ENCODE results near the gene HFE. TPM values are rescaled to one million over a fixed set of nuclear protein-coding genes. Genes with fewer than 3 reads are reported as not detected.

HFE gene
- total and polyA plus RNA-seq, 2 of the 13 experiments (the other 11 are each of a cell fraction or from before 2014, with no cell fraction given): 3.7 to 6.3 TPM

DNA sequence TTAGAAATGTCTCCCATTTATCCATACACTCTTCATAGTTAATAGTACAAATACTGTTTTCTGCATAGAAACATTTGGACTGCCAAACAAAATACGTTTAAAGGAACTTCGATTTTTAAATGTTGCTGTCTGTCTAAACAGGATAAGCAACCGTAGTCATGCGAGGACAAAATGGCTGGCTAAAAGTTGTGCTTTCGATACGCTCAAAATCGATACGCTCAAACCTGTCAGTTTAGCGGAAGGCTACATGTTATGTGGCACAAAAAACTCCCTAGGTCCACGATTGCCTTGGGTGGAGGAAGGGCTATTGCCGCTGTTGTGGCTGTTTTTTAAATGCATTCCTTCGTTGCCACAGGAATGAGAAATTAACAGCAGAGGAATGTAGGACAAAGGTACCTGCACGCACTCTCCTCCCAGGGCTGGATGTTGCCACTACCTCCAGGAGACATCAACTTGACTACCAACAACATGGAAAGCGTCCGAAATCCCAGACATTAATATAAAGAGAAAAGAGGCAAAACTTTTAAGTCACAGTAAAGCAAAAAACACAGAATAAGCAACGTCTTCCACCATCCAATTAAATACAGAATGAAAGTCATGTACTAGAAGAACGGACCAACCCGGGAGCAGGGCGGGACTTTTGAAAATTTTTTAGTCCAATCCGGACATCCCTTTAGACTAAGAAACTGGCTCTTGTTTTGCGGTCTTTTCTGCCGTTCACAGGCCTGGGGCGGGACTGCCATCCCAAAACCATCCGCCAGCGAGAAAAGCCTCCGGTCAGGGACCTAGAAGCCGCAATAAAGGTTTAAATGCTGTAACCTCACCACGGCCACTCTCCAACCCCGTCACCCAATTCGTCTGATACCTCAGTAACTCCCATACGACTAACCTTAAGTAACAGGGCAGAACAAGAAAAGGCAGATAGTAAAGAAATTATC is 32.2 kb upstream of the HFE start (continued):
- TF ChIP-seq, protein P1, sequence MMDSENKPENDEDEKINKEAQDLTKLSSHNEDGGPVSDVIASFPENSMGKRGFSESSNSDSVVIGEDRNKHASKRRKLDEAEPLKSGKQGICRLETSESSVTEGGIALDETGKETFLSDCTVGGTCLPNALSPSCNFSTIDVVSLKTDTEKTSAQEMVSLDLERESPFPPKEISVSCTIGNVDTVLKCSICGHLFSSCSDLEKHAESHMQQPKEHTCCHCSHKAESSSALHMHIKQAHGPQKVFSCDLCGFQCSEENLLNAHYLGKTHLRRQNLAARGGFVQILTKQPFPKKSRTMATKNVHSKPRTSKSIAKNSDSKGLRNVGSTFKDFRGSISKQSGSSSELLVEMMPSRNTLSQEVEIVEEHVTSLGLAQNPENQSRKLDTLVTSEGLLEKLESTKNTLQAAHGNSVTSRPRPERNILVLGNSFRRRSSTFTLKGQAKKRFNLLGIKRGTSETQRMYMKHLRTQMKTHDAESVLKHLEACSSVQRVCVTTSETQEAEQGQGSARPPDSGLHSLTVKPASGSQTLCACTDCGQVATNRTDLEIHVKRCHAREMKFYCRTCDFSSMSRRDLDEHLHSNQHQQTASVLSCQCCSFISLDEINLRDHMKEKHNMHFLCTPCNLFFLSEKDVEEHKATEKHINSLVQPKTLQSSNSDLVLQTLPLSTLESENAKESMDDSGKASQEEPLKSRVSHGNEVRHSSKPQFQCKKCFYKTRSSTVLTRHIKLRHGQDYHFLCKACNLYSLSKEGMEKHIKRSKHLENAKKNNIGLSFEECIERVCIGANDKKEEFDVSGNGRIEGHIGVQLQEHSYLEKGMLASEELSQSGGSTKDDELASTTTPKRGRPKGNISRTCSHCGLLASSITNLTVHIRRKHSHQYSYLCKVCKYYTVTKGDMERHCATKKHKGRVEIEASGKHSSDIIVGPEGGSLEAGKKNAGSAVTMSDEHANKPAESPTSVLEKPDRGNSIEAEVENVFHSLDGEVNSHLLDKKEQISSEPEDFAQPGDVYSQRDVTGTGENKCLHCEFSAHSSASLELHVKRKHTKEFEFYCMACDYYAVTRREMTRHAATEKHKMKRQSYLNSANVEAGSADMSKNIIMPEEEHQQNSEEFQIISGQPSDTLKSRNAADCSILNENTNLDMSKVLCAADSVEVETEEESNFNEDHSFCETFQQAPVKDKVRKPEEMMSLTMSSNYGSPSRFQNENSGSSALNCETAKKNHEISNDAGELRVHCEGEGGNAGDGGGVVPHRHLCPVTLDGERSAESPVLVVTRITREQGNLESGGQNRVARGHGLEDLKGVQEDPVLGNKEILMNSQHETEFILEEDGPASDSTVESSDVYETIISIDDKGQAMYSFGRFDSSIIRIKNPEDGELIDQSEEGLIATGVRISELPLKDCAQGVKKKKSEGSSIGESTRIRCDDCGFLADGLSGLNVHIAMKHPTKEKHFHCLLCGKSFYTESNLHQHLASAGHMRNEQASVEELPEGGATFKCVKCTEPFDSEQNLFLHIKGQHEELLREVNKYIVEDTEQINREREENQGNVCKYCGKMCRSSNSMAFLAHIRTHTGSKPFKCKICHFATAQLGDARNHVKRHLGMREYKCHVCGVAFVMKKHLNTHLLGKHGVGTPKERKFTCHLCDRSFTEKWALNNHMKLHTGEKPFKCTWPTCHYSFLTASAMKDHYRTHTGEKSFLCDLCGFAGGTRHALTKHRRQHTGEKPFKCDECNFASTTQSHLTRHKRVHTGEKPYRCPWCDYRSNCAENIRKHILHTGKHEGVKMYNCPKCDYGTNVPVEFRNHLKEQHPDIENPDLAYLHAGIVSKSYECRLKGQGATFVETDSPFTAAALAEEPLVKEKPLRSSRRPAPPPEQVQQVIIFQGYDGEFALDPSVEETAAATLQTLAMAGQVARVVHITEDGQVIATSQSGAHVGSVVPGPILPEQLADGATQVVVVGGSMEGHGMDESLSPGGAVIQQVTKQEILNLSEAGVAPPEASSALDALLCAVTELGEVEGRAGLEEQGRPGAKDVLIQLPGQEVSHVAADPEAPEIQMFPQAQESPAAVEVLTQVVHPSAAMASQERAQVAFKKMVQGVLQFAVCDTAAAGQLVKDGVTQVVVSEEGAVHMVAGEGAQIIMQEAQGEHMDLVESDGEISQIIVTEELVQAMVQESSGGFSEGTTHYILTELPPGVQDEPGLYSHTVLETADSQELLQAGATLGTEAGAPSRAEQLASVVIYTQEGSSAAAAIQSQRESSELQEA (CRISPR knock-in tag; IDR thresholded peaks at IDR 0.05; ENCODE audit: not compliant biosample characterization): no peak
- peak; percentile 94 for TF ChIP-seq GATAD2A (CRISPR knock-in tag; IDR thresholded peaks at IDR 0.05)
- no peak for TF ChIP-seq NFKB2 (CRISPR knock-in tag; IDR thresholded peaks at IDR 0.05; ENCODE audit: borderline replicate concordance)
- no peak for TF ChIP-seq ZNF296 (CRISPR knock-in tag; conservative IDR thresholded peaks at IDR 0.05)
- no peak for TF ChIP-seq MZF1 (CRISPR knock-in tag; IDR thresholded peaks at IDR 0.05; ENCODE audit: borderline replicate concordance)
- no peak for TF ChIP-seq ZNF562 (CRISPR knock-in tag; IDR thresholded peaks at IDR 0.05; ENCODE audit: borderline replicate concordance)
- TF ChIP-seq ZNF350 (CRISPR knock-in tag; IDR thresholded peaks at IDR 0.05; ENCODE audit: borderline replicate concordance, low read depth): peak; percentile 54
- TF ChIP-seq ZNF230 (CRISPR knock-in tag; IDR thresholded peaks at IDR 0.05): no peak
- TF ChIP-seq HDAC1 (CRISPR knock-in tag; IDR thresholded peaks at IDR 0.05): no peak; the same call in none of the 2 replicates
- TF ChIP-seq ZNF136 (CRISPR knock-in tag; IDR thresholded peaks at IDR 0.05; ENCODE audit: low read depth): 0 out of 2 replicates have a peak, but pooled peaks have one; percentile 18
- TF ChIP-seq TP53 (CRISPR knock-in tag; conservative IDR thresholded peaks at IDR 0.05): 0 out of 2 replicates have a peak, but pooled peaks have one; percentile 27
- TF ChIP-seq HMGA1 (CRISPR knock-in tag; conservative IDR thresholded peaks at IDR 0.05): no peak
- TF ChIP-seq NR1H2 (CRISPR knock-in tag; IDR thresholded peaks at IDR 0.05; ENCODE audit: borderline replicate concordance, low read depth): no peak
- TF ChIP-seq ZNF674 (CRISPR knock-in tag; IDR thresholded peaks at IDR 0.05; ENCODE audit: low read depth): no peak
- no peak for TF ChIP-seq SNRNP70 (IDR thresholded peaks at IDR 0.05; ENCODE audit: low read depth, low read length)
- peak; percentile 44; the same call in 1 of the 2 replicates for TF ChIP-seq SNAPC2 (CRISPR knock-in tag; IDR thresholded peaks at IDR 0.05)
- TF ChIP-seq NFIC (IDR thresholded peaks at IDR 0.05; ENCODE audit: low read length): peak; percentile 32
- TF ChIP-seq ZNF781 (CRISPR knock-in tag; IDR thresholded peaks at IDR 0.05; ENCODE audit: borderline replicate concordance, not compliant biosample characterization): peak; percentile 30
- TF ChIP-seq, protein P2, sequence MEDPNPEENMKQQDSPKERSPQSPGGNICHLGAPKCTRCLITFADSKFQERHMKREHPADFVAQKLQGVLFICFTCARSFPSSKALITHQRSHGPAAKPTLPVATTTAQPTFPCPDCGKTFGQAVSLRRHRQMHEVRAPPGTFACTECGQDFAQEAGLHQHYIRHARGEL (CRISPR knock-in tag; IDR thresholded peaks at IDR 0.05): no peak
- no peak for TF ChIP-seq ELF1 (CRISPR knock-in tag; IDR thresholded peaks at IDR 0.05)
- TF ChIP-seq HNRNPUL1 (IDR thresholded peaks at IDR 0.05; ENCODE audit: low read depth, low read length): no peak
